LoVo (cell line): ENCODE results near the gene KDM8.
A peak's percentile ranks its signal among the peaks of the same experiment; 100 is the strongest.
"Not testable (repeated sequence)": the region's sequence is repeated elsewhere in the genome, so short reads cannot be mapped to it uniquely, and the experiment has no call there.

Source experiments
- DNase-seq: peaks from one replicate; pipeline ENCODE4 v3.0.0-alpha.2; 2016; ENCODE audit warnings: low spot score

KDM8 gene

GRCh38 chr16:27243725-27244362 lies 40.5 kb downstream of the KDM8 start:
- no peak for DNase-seq

GRCh38 chr16:27244363-27244755 lies 41.0 kb downstream of the KDM8 start:
- no peak for DNase-seq

- no peak for DNase-seq
These were observed 42.2 kb downstream of the KDM8 start for GRCh38 chr16:27245276-27246172.

GRCh38 chr16:27246439-27246838 lies 43.1 kb downstream of the KDM8 start:
- DNase-seq, result no peak

- DNase-seq, result not testable (repeated sequence)
These were observed 43.8 kb downstream of the KDM8 start for GRCh38 chr16:27247076-27247475.

GRCh38 chr16:27248036-27248435 lies 44.7 kb downstream of the KDM8 start:
- no peak for DNase-seq

- not testable (repeated sequence) for DNase-seq
These were observed 45.6 kb downstream of the KDM8 start for GRCh38 chr16:27248886-27249285.

GRCh38 chr16:27251541-27252205 lies 48.3 kb downstream of the KDM8 start:
- no peak for DNase-seq

- DNase-seq, result no peak
These were observed 48.9 kb downstream of the KDM8 start for GRCh38 chr16:27252206-27252585.

GRCh38 chr16:27253526-27253930 lies 50.2 kb downstream of the KDM8 start:
- DNase-seq, result no peak

- DNase-seq, result no peak
These were observed 51.0 kb downstream of the KDM8 start for GRCh38 chr16:27254262-27254811.

- DNase-seq, result no peak
These were observed 53.5 kb downstream of the KDM8 start for GRCh38 chr16:27256861-27257260.

GRCh38 chr16:27257271-27257670 lies 53.9 kb downstream of the KDM8 start:
- no peak for DNase-seq

GRCh38 chr16:27258241-27258734 lies 55.0 kb downstream of the KDM8 start:
- DNase-seq, result no peak

GRCh38 chr16:27259710-27260109 lies 56.4 kb downstream of the KDM8 start:
- no peak for DNase-seq

GRCh38 chr16:27262904-27263423 lies 59.6 kb downstream of the KDM8 start:
- DNase-seq, result not testable (repeated sequence)

GRCh38 chr16:27264151-27264550 lies 60.8 kb downstream of the KDM8 start:
- DNase-seq, result peak; percentile 24

- DNase-seq, result no peak
These were observed 62.7 kb downstream of the KDM8 start for GRCh38 chr16:27265982-27266381.

GRCh38 chr16:27267037-27267677 lies 63.8 kb downstream of the KDM8 start:
- no peak for DNase-seq

GRCh38 chr16:27268376-27269299 lies 65.3 kb downstream of the KDM8 start, which contains the start of gene NSMCE1:
Gene NSMCE1, minus strand, starts transcription at chr16:27268772. Its CDS starts 11,202 bp downstream, at chr16:27257570.
- DNase-seq, result peak; percentile 95
